Measurements from ENCODE around the gene NNT. TPM values are rescaled to one million over a fixed set of nuclear protein-coding genes. Genes with fewer than 3 reads are reported as not detected.

The NNT gene
- total RNA-seq, 1 donor from 2014 or later, result 120 TPM

GRCh38 chr5:43556857-43557542 is 46.0 kb upstream of the NNT start, which contains the start of gene PAIP1:
TSS of gene PAIP1 (minus strand) at chr5:43557077. CDS start at chr5:43556846, 231 bp downstream.
- Mint-ChIP-seq H3K4me3 (ENCODE audit: unreplicated experiment) (peak within 1 kb of the TSS; percentile 85), H3K27me3 (ENCODE audit: low read depth) (no peaks in the 10 kb centered on the region), H3K27ac (ENCODE audit: unreplicated experiment) (peak within 1 kb of the TSS; percentile 88), H3K9me3 (ENCODE audit: low read depth) (no peaks in the 10 kb centered on the region), H3K4me1 (ENCODE audit: low read depth) (peaks cover 25% of the 10 kb centered on the region), H3K36me3 (ENCODE audit: low read depth) (no peaks in the 10 kb centered on the region)
- peak; percentile 85 for TF ChIP-seq CTCF (IDR thresholded peaks at IDR 0.05)
- DNase-seq (ENCODE audit: low spot score), result peak; percentile 93

GRCh38 chr5:43560128-43560527 is 42.9 kb upstream of the NNT start:
- DNase-seq (ENCODE audit: low spot score), result no peak
- Mint-ChIP-seq H3K27ac (ENCODE audit: unreplicated experiment) (peak overlapping the region; percentile 8), H3K9me3 (ENCODE audit: low read depth) (no peaks in the 10 kb centered on the region), H3K27me3 (ENCODE audit: low read depth) (no peaks in the 10 kb centered on the region), H3K4me1 (ENCODE audit: low read depth) (peaks cover 33% of the 10 kb centered on the region), H3K36me3 (ENCODE audit: low read depth) (no peaks in the 10 kb centered on the region), H3K4me3 (ENCODE audit: unreplicated experiment) (no peak overlapping the region)
- no peak for TF ChIP-seq CTCF (IDR thresholded peaks at IDR 0.05)

- no peaks in the 10 kb centered on the region for H3K36me3 Mint-ChIP-seq (ENCODE audit: low read depth)
- no peak overlapping the region for H3K4me3 Mint-ChIP-seq (ENCODE audit: unreplicated experiment)
- no peak for DNase-seq (ENCODE audit: low spot score)
- no peak for TF ChIP-seq CTCF (IDR thresholded peaks at IDR 0.05)
- no peaks in the 10 kb centered on the region for H3K27me3 Mint-ChIP-seq (ENCODE audit: low read depth)
- H3K9me3 Mint-ChIP-seq (ENCODE audit: low read depth), result no peaks in the 10 kb centered on the region
- H3K4me1 Mint-ChIP-seq (ENCODE audit: low read depth), result peaks cover 33% of the 10 kb centered on the region
- peak overlapping the region; percentile 1 for H3K27ac Mint-ChIP-seq (ENCODE audit: unreplicated experiment)
These were observed 41.6 kb upstream of the NNT start for GRCh38 chr5:43561356-43561755.

GRCh38 chr5:43563321-43563720 is 39.7 kb upstream of the NNT start:
- Mint-ChIP-seq H3K4me3 (ENCODE audit: unreplicated experiment) (no peak overlapping the region), H3K36me3 (ENCODE audit: low read depth) (no peaks in the 10 kb centered on the region), H3K27ac (ENCODE audit: unreplicated experiment) (peak overlapping the region; percentile 23), H3K4me1 (ENCODE audit: low read depth) (peaks cover 29% of the 10 kb centered on the region), H3K27me3 (ENCODE audit: low read depth) (no peaks in the 10 kb centered on the region), H3K9me3 (ENCODE audit: low read depth) (no peaks in the 10 kb centered on the region)
- no peak for DNase-seq (ENCODE audit: low spot score)
- no peak for TF ChIP-seq CTCF (IDR thresholded peaks at IDR 0.05)

- H3K4me1 Mint-ChIP-seq (ENCODE audit: low read depth), result peaks cover 29% of the 10 kb centered on the region
- no peak for TF ChIP-seq CTCF (IDR thresholded peaks at IDR 0.05)
- no peak overlapping the region for H3K4me3 Mint-ChIP-seq (ENCODE audit: unreplicated experiment)
- no peaks in the 10 kb centered on the region for H3K27me3 Mint-ChIP-seq (ENCODE audit: low read depth)
- H3K27ac Mint-ChIP-seq (ENCODE audit: unreplicated experiment), result no peak overlapping the region
- H3K36me3 Mint-ChIP-seq (ENCODE audit: low read depth), result no peaks in the 10 kb centered on the region
- no peak for DNase-seq (ENCODE audit: low spot score)
- no peaks in the 10 kb centered on the region for H3K9me3 Mint-ChIP-seq (ENCODE audit: low read depth)
These were observed 38.6 kb upstream of the NNT start for GRCh38 chr5:43564289-43564850.

All from chondrocyte (in vitro differentiated cells).